ENCODE results near the gene IDUA. TPM values are rescaled to one million over a fixed set of nuclear protein-coding genes. Genes with fewer than 3 reads are reported as not detected.

Gene IDUA
- total RNA-seq, 4 donors from 2014 or later = 6.7 to 25.8 (median 13.3) TPM

- no peak for TF ChIP-seq CTCF (IDR thresholded peaks at IDR 0.05; ENCODE audit: low read depth)
Observed at GRCh38 chr4:984336-985054, 2.3 kb upstream of the IDUA start.

GRCh38 chr4:985123-985830 lies 1.6 kb upstream of the IDUA start:
- TF ChIP-seq CTCF (IDR thresholded peaks at IDR 0.05; ENCODE audit: low read depth) = no peak

- no peak for TF ChIP-seq CTCF (IDR thresholded peaks at IDR 0.05; ENCODE audit: low read depth)
Observed at GRCh38 chr4:986428-986878, 391 bp upstream of the IDUA start.

- no peak for TF ChIP-seq CTCF (IDR thresholded peaks at IDR 0.05; ENCODE audit: low read depth)
Observed at GRCh38 chr4:987624-988513, 1.0 kb downstream of the IDUA start.

GRCh38 chr4:988726-989721 lies 2.2 kb downstream of the IDUA start:
- TF ChIP-seq CTCF (IDR thresholded peaks at IDR 0.05; ENCODE audit: low read depth) = no peak

GRCh38 chr4:989722-990471 lies 3.1 kb downstream of the IDUA start:
- no peak for TF ChIP-seq CTCF (IDR thresholded peaks at IDR 0.05; ENCODE audit: low read depth)

Measured in subcutaneous adipose tissue (tissue), 4 donors.